Liver (tissue), 9 donors: ENCODE data around the gene EMC1. TPM values are rescaled to one million over a fixed set of nuclear protein-coding genes. Genes with fewer than 3 reads are reported as not detected.

Experiments
- DNase-seq: peaks from one replicate; pipeline ENCODE4 v3.0.0-alpha.2; 2017; ENCODE audit warnings: low spot score
- H3K27ac ChIP-seq, 2 donors: one replicate each; pipeline ENCODE4 v1.7.0; 2013; ENCODE audit warnings: inconsistent platforms in 2 of 2, low read length in 2 of 2, control low read depth in 1 of 2, low read depth in 1 of 2, mild to moderate bottlenecking in 1 of 2
- H3K27me3 ChIP-seq, 4 donors: one replicate each; pipeline versions ENCODE4 v1.6.1 to v1.7.0; 2013; ENCODE audit warnings: low read length in 3 of 4, inconsistent platforms in 1 of 4, mild to moderate bottlenecking in 1 of 4, moderate library complexity in 1 of 4; ENCODE audit not compliant: control insufficient read depth in 4 of 4, insufficient read depth in 4 of 4
- H3K36me3 ChIP-seq, 4 donors: one replicate each; pipeline versions ENCODE4 v1.6.1 to v1.7.0; 2013; ENCODE audit warnings: low read length in 3 of 4, mild to moderate bottlenecking in 3 of 4, low read depth in 1 of 4, moderate library complexity in 1 of 4; ENCODE audit not compliant: control insufficient read depth in 4 of 4, insufficient read depth in 3 of 4
- H3K4me1 ChIP-seq, 4 donors: one replicate each; pipeline versions ENCODE4 v1.6.1 to v1.7.0; 2013; ENCODE audit warnings: low read length in 3 of 4, mild to moderate bottlenecking in 3 of 4, moderate library complexity in 1 of 4; ENCODE audit not compliant: control insufficient read depth in 4 of 4, insufficient read depth in 4 of 4
- H3K4me3 ChIP-seq, 3 donors: one replicate each; pipeline versions ENCODE4 v1.6.1 to v1.7.0; 2013; ENCODE audit warnings: low read length in 3 of 3, control low read depth in 1 of 3, low read depth in 1 of 3, mild to moderate bottlenecking in 1 of 3
- H3K9ac ChIP-seq, 2 donors: one replicate each; pipeline ENCODE4 v1.7.0; 2013; ENCODE audit warnings: low read length in 2 of 2, mild to moderate bottlenecking in 2 of 2, moderate library complexity in 2 of 2, control low read depth in 1 of 2, low read depth in 1 of 2
- H3K9me3 ChIP-seq, 4 donors: one replicate each; pipeline versions ENCODE4 v1.6.1 to v1.7.0; 2013; ENCODE audit warnings: low read length in 3 of 4; ENCODE audit not compliant: control insufficient read depth in 4 of 4
- ATF3 ChIP-seq: IDR thresholded peaks from 2 replicates; pipeline ENCODE4 v1.6.1; 2016; ENCODE audit warnings: antibody characterized with exemption
- CTCF ChIP-seq: fragments of 150-350 bp; IDR thresholded peaks from 2 replicates; pipeline ENCODE4 v1.5.1; 2017; ENCODE audit warnings: improper control_type of control experiment, low read depth, low read length; ENCODE audit not compliant: missing input control
- EGR1 ChIP-seq, 2 donors: IDR thresholded peaks; 2 replicates each; pipeline ENCODE4 v1.6.1; 2016 to 2018; ENCODE audit warnings: antibody characterized with exemption in 2 of 2, low read depth in 2 of 2
- FOXA1 ChIP-seq: IDR thresholded peaks from 2 replicates; pipeline ENCODE4 v1.6.1; 2016; ENCODE audit warnings: antibody characterized with exemption
- FOXA2 ChIP-seq: IDR thresholded peaks from 2 replicates; pipeline ENCODE4 v1.6.1; 2016; ENCODE audit warnings: antibody characterized with exemption
- GABPA ChIP-seq, 2 donors: IDR thresholded peaks in 1 of 2; conservative IDR thresholded peaks in 1 of 2; 2 replicates each; pipeline ENCODE4 v1.6.1; 2016; ENCODE audit warnings: antibody characterized with exemption in 2 of 2, mild to moderate bottlenecking in 1 of 2, moderate library complexity in 1 of 2
- HNF4A ChIP-seq, 2 donors: conservative IDR thresholded peaks; 2 replicates each; pipeline ENCODE4 v1.6.1; 2016; ENCODE audit warnings: antibody characterized with exemption in 2 of 2, mild to moderate bottlenecking in 2 of 2
- HNF4G ChIP-seq: IDR thresholded peaks from 2 replicates; pipeline ENCODE4 v1.6.1; 2016; ENCODE audit warnings: antibody characterized with exemption
- JUND ChIP-seq, 2 donors: IDR thresholded peaks; 2 replicates each; pipeline ENCODE4 v1.6.1; 2016; ENCODE audit warnings: antibody characterized with exemption in 2 of 2
- MAX ChIP-seq: IDR thresholded peaks from 2 replicates; pipeline ENCODE4 v1.6.1; 2016; ENCODE audit warnings: antibody characterized with exemption
- NR2F2 ChIP-seq: IDR thresholded peaks from 2 replicates; pipeline ENCODE4 v1.6.1; 2016; ENCODE audit warnings: antibody characterized with exemption
- RAD21 ChIP-seq, 2 donors: IDR thresholded peaks; 2 replicates each; pipeline ENCODE4 v1.6.1; 2016; ENCODE audit warnings: antibody characterized with exemption in 2 of 2, mild to moderate bottlenecking in 2 of 2
- REST ChIP-seq: IDR thresholded peaks from 2 replicates; pipeline ENCODE4 v1.6.1; 2016; ENCODE audit warnings: antibody characterized with exemption, mild to moderate bottlenecking
- RXRA ChIP-seq, 2 donors: IDR thresholded peaks; 2 replicates each; pipeline ENCODE4 v1.6.1; 2017 to 2018; ENCODE audit warnings: antibody characterized with exemption in 2 of 2, mild to moderate bottlenecking in 1 of 2
- SP1 ChIP-seq: IDR thresholded peaks from 2 replicates; pipeline ENCODE4 v1.6.1; 2018; ENCODE audit warnings: antibody characterized with exemption, mild to moderate bottlenecking
- TAF1 ChIP-seq: conservative IDR thresholded peaks from 2 replicates; pipeline ENCODE4 v1.6.1; 2016; ENCODE audit warnings: antibody characterized with exemption, mild to moderate bottlenecking
- YY1 ChIP-seq: IDR thresholded peaks from 2 replicates; pipeline ENCODE4 v1.6.1; 2016; ENCODE audit warnings: antibody characterized with exemption, mild to moderate bottlenecking
- ZBTB33 ChIP-seq: IDR thresholded peaks from 2 replicates; pipeline ENCODE4 v1.6.1; 2016; ENCODE audit warnings: antibody characterized with exemption
- WGBS: extraction: QIAGEN DNeasy Blood & Tissue Kit; methylation state at CpG from one replicate; pipeline ENCODE4 v1.1.7; 2013; 5-methylcytosine and 5-hydroxymethylcytosine counted together
- polyA plus RNA-seq, 2 donors: library from polyadenylated mRNA; stranded (reverse) in 1 of 2; unstranded in 1 of 2; fragments of 200-250 nt in 1 of 2; fragments of >200 nt in 1 of 2; fragmentation: Nextera tagmentation in 1 of 2; extraction: Ambion mirVana in 1 of 2; gene quantifications; one replicate each; pipeline versions ENCODE4 v1.2.1 to v1.2.3, GENCODE V29; 2013 to 2015
- total RNA-seq, 2 donors: library from RNA; depleted of rRNA; stranded (reverse); fragments of >200 nt; gene quantifications; one replicate each; pipeline ENCODE4 v1.2.3, GENCODE V29; 2014
- donor health status: healthy.
- donor health status: healthy.
- donor health status: healthy.
- donor health status: healthy.
- donor health status: healthy.

Gene EMC1
- total and polyA plus RNA-seq, 4 donors, result 8.0 to 33.6 (median 14.8) TPM

- Histone ChIP-seq H3K9ac (peak overlapping the region; percentile 80 to 94), H3K4me1 (peaks cover 5 to 36% (median 26%) of the 10 kb centered on the region in 4 donors), H3K27me3 (no peaks in the 10 kb centered on the region), H3K27ac (peak overlapping the region; percentile 86 to 90), H3K4me3 (peak overlapping the region; percentile 71 to 93 (median 80)), H3K9me3 (no peaks in the 10 kb centered on the region), H3K36me3 (peaks cover 0 to 9% (median 5%) of the 10 kb centered on the region in 4 donors)
- TF ChIP-seq YY1, result no peak
- DNase-seq, result no peak
- WGBS, result 19% methylated on average over 12 of the region's 12 CpGs
These were observed 40.4 kb downstream of the EMC1 start for GRCh38 chr1:19210772-19211549.

GRCh38 chr1:19209990-19210771, 41.1 kb downstream of the EMC1 start, which contains the start of gene UBR4:
TSS of gene UBR4 (minus strand) at chr1:19210266. CDS start at chr1:19210248, 18 bp downstream.
- Histone ChIP-seq H3K27me3 (no peaks in the 10 kb centered on the region), H3K36me3 (peaks cover 0 to 9% (median 5%) of the 10 kb centered on the region in 4 donors), H3K9ac (peak within 1 kb of the TSS; percentile 80 to 94), H3K9me3 (no peaks in the 10 kb centered on the region), H3K4me3 (peak within 1 kb of the TSS; percentile 90 to 98 (median 93)), H3K27ac (peak within 1 kb of the TSS; percentile 86 to 90), H3K4me1 (peaks cover 5 to 44% (median 32%) of the 10 kb centered on the region in 4 donors)
- peak; percentile 94 for TF ChIP-seq SP1
- TF ChIP-seq RAD21 (IDR thresholded peaks at IDR 0.05), result peak in 1 of 2 donors; percentile 51
- TF ChIP-seq RXRA (IDR thresholded peaks at IDR 0.05), result peak; percentile 97
- peak; percentile 93 for TF ChIP-seq MAX
- TF ChIP-seq GABPA (IDR thresholded peaks at IDR 0.05 in 1 of 2, conservative IDR thresholded peaks at IDR 0.05 in 1 of 2), result peak; percentile 72 to 94
- peak; percentile 60 for TF ChIP-seq TAF1
- peak; percentile 56 for TF ChIP-seq REST
- peak; percentile 58 for TF ChIP-seq ATF3
- peak; percentile 32 to 89 for TF ChIP-seq EGR1 (IDR thresholded peaks at IDR 0.05; ENCODE audit: low read depth in 2 of 2)
- peak; percentile 71 for TF ChIP-seq ZBTB33
- peak; percentile 92 to 94 for TF ChIP-seq HNF4A (conservative IDR thresholded peaks at IDR 0.05)
- TF ChIP-seq HNF4G, result peak; percentile 98
- TF ChIP-seq YY1, result peak; percentile 89
- peak; percentile 97 for TF ChIP-seq NR2F2
- no peak for TF ChIP-seq CTCF
- peak; percentile 42 for TF ChIP-seq FOXA2
- no peak for TF ChIP-seq FOXA1
- TF ChIP-seq JUND (IDR thresholded peaks at IDR 0.05), result peak; percentile 84 to 93
- peak; percentile 96 for DNase-seq
- under 1% methylated on average over 80 of the region's 80 CpGs for WGBS
